Pancreas (tissue), 10 donors: ENCODE results near the gene TRMT44. TPM values are rescaled to one million over a fixed set of nuclear protein-coding genes. Genes with fewer than 3 reads are reported as not detected.
A peak's percentile ranks its signal among the peaks of the same experiment; 100 is the strongest.

Experiments
- ATAC-seq, 4 donors: fragments of 200-7000 bp; cut with Tn5 transposase; one replicate each; pipeline versions ENCODE4 v1.8.0 to v1.9.1; 2020; ENCODE audit warnings: mild to moderate bottlenecking in 4 of 4, moderate library complexity in 4 of 4
- DNase-seq, 6 donors: peaks; one replicate each; pipeline ENCODE4 v3.0.0-alpha.2; 2020
- FAIRE-seq: peaks from 2 replicates; lab custom pipeline; 2012; peaks lifted over from hg19 to GRCh38; lab: Jason Lieb, UNC
- H3K27ac ChIP-seq, 4 donors: fragments of 200-600 bp; sonication (generic); 1 replicate in 3 of 4; 2 replicates in 1 of 4; pipeline versions ENCODE4 v1.5.0 to v1.8.0; 2020
- H3K27me3 ChIP-seq, 4 donors: fragments of 200-600 bp; one replicate each; pipeline ENCODE4 v1.8.0; 2021
- H3K36me3 ChIP-seq, 3 donors: fragments of 200-600 bp; sonication (generic) in 1 of 3; one replicate each; pipeline versions ENCODE4 v1.5.0 to v1.8.0; 2020 to 2021
- H3K4me1 ChIP-seq, 3 donors: fragments of 200-600 bp; one replicate each; pipeline ENCODE4 v1.8.0; 2021
- H3K4me3 ChIP-seq, 4 donors: fragments of 200-600 bp; sonication (generic) in 2 of 4; one replicate each; pipeline versions ENCODE4 v1.5.0 to v1.8.0; 2020 to 2021
- H3K9me3 ChIP-seq, 4 donors: fragments of 200-600 bp; one replicate each; pipeline ENCODE4 v1.8.0; 2021
- CTCF ChIP-seq, 4 donors: fragments of 200-600 bp; sonication (generic) in 3 of 4; IDR thresholded peaks; one replicate each; pipeline versions ENCODE4 v1.5.0 to v1.8.0; 2021; ENCODE audit warnings: antibody characterized with exemption in 4 of 4
- WGBS, 2 donors: extraction: QIAGEN DNeasy Blood & Tissue Kit; methylation state at CpG; one replicate each; pipeline ENCODE4 v1.1.7; 2013; 5-methylcytosine and 5-hydroxymethylcytosine counted together
- intact Hi-C, 3 donors: fragments of 100-400 bp; cut with DNase I; formaldehyde crosslinking; loops; one replicate each; pipeline versions ENCODE4 v1.11.1 to v1.14.2; 2022
- polyA plus RNA-seq, 2 donors: library from polyadenylated mRNA; stranded (reverse); fragments of 200-250 nt; gene quantifications; one replicate each; pipeline ENCODE4 v1.2.3, GENCODE V29; 2013
- total RNA-seq, 6 donors: library from RNA; stranded (reverse); fragmentation: NEBNext Ultra II Directional in 4 of 6; extraction: Animal tissue kit (Norgen Biotek cat#: 25700) in 4 of 6; gene quantifications; one replicate each; pipeline versions ENCODE4 v1.2.1 to v1.2.4, GENCODE V29; 2021 to 2023
- donor health status: healthy with polysubstance abuse.
- donor health status: DM: no; HTN: no; CAD: no; lungs with moderate emphysema.
- donor health status: DM: no; HTN: no; CAD: no.
- donor health status: control.
- donor health status: control.
- donor health status: Bipolar disorder and iron deficiency.
- donor health status: DM: yes; HTN: yes; CAD: no.
- donor health status: DM: no; HTN: no; CAD: no.
- donor health status: DM: no; HTN: no; CAD: no.
- donor health status: DM: yes; HTN: yes; CAD: no.

The TRMT44 gene
- total and polyA plus RNA-seq, 8 donors, result 6.1 to 14.0 (median 8.7) TPM

GRCh38 chr4:8435656-8436121 is 4.9 kb upstream of the TRMT44 start:
- FAIRE-seq, result no peak
- Histone ChIP-seq H3K4me1 (peaks cover 8 to 28% (median 14%) of the 10 kb centered on the region in 3 donors), H3K36me3 (no peaks in the 10 kb centered on the region), H3K4me3 (peak overlapping the region in 3 of 4 donors; percentile 7 to 25 (median 13)), H3K9me3 (no peaks in the 10 kb centered on the region), H3K27ac (peak overlapping the region in 3 of 4 donors; percentile 12 to 60 (median 15)), H3K27me3 (no peaks in the 10 kb centered on the region)
- no peak for ATAC-seq
- 1 to 8% methylated on average over 5 of the region's 5 CpGs for WGBS, 2 donors
- intact Hi-C loops, result no loop called here
- DNase-seq, result no peak
- no peak for TF ChIP-seq CTCF (IDR thresholded peaks at IDR 0.05)

- H3K4me3 ChIP-seq, result peak overlapping the region in 1 of 4 donors; percentile 22
- H3K27ac ChIP-seq, result peak overlapping the region; percentile 40 to 97 (median 77)
- peak in 2 of 4 donors; percentile 7 to 15 for TF ChIP-seq CTCF (IDR thresholded peaks at IDR 0.05)
- H3K9me3 ChIP-seq, result no peaks in the 10 kb centered on the region
- H3K36me3 ChIP-seq, result no peaks in the 10 kb centered on the region
- no peak for DNase-seq
- H3K4me1 ChIP-seq, result peaks cover 14 to 32% (median 18%) of the 10 kb centered on the region in 3 donors
- ATAC-seq, result peak in 2 of 4 donors; percentile 14 to 31
- intact Hi-C loops, result no loop called here
- FAIRE-seq, result no peak
- 25 to 35% methylated on average over 13 of the region's 13 CpGs for WGBS, 2 donors
- no peaks in the 10 kb centered on the region for H3K27me3 ChIP-seq
Measured at GRCh38 chr4:8437281-8437680, 3.3 kb upstream of the TRMT44 start.

- DNase-seq, result no peak
- Histone ChIP-seq H3K27me3 (no peaks in the 10 kb centered on the region), H3K9me3 (no peaks in the 10 kb centered on the region), H3K4me3 (peak overlapping the region in 2 of 4 donors; percentile 9 to 64), H3K36me3 (no peaks in the 10 kb centered on the region), H3K27ac (peak overlapping the region; percentile 86 to 97 (median 96)), H3K4me1 (peaks cover 14 to 41% (median 25%) of the 10 kb centered on the region in 3 donors)
- ATAC-seq, result peak in 2 of 4 donors; percentile 1 to 16
- WGBS, 2 donors, result 45 to 47% methylated on average over 11 of the region's 11 CpGs
- no peak for FAIRE-seq
- intact Hi-C loops, result no loop called here
- TF ChIP-seq CTCF (IDR thresholded peaks at IDR 0.05), result no peak
Measured at GRCh38 chr4:8438743-8439142, 1.8 kb upstream of the TRMT44 start.

- Histone ChIP-seq H3K9me3 (no peaks in the 10 kb centered on the region), H3K27ac (peak overlapping the region; percentile 86 to 97 (median 96)), H3K27me3 (no peaks in the 10 kb centered on the region), H3K4me3 (peak overlapping the region in 3 of 4 donors; percentile 64 to 100 (median 99)), H3K4me1 (peaks cover 14 to 41% (median 25%) of the 10 kb centered on the region in 3 donors), H3K36me3 (no peaks in the 10 kb centered on the region)
- TF ChIP-seq CTCF (IDR thresholded peaks at IDR 0.05), result no peak
- no peak for FAIRE-seq
- ATAC-seq, result peak; percentile 23 to 56 (median 52)
- 16 to 17% methylated on average over 3 of the region's 3 CpGs for WGBS, 2 donors
- peak in 4 of 6 donors; percentile 61 to 78 (median 68) for DNase-seq
- intact Hi-C loops, result no loop called here
Measured at GRCh38 chr4:8439168-8439567, 1.4 kb upstream of the TRMT44 start.

GRCh38 chr4:8439914-8440491 is 574 bp upstream of the TRMT44 start:
- Histone ChIP-seq H3K9me3 (no peaks in the 10 kb centered on the region), H3K4me1 (peaks cover 10 to 35% (median 20%) of the 10 kb centered on the region in 3 donors), H3K36me3 (no peaks in the 10 kb centered on the region), H3K4me3 (peak overlapping the region; percentile 64 to 100 (median 99)), H3K27me3 (no peaks in the 10 kb centered on the region), H3K27ac (peak overlapping the region; percentile 86 to 97 (median 96))
- ATAC-seq, result peak; percentile 7 to 40 (median 26)
- intact Hi-C loops, result no loop called here
- TF ChIP-seq CTCF (IDR thresholded peaks at IDR 0.05), result no peak
- no peak for DNase-seq
- no peak for FAIRE-seq
- WGBS, 2 donors, result 14 to 17% methylated on average over 12 of the region's 12 CpGs
